Prostate gland (tissue), 2 donors: Measurements from ENCODE around the gene MPST. TPM values are rescaled to one million over a fixed set of nuclear protein-coding genes. Genes with fewer than 3 reads are reported as not detected.

Source experiments
- DNase-seq: peaks from one replicate; pipeline ENCODE4 v3.0.0-alpha.2; 2019; ENCODE audit warnings: low spot score
- H3K27ac ChIP-seq, 2 donors: fragments of 200-600 bp; sonication (generic); 2 replicates each; pipeline ENCODE4 v1.5.1; 2017 to 2019
- H3K27me3 ChIP-seq: fragments of 200-600 bp; sonication (generic); replicated peaks from 2 replicates; pipeline ENCODE4 v1.5.1; 2019; ENCODE audit not compliant: insufficient read depth
- H3K36me3 ChIP-seq, 2 donors: fragments of 200-600 bp; sonication (generic); 1 replicate in 1 of 2; 2 replicates in 1 of 2; pipeline versions ENCODE4 v1.5.1 to v1.8.1; 2017 to 2019
- H3K4me1 ChIP-seq: fragments of 200-600 bp; sonication (generic); replicated peaks from 2 replicates; pipeline ENCODE4 v1.5.1; 2019
- H3K4me3 ChIP-seq, 2 donors: fragments of 200-600 bp; sonication (generic); 2 replicates each; pipeline ENCODE4 v1.5.1; 2017 to 2019
- H3K9me3 ChIP-seq: fragments of 200-600 bp; sonication (generic); 2 replicates; pipeline ENCODE4 v1.5.1; 2017
- CTCF ChIP-seq, 4 experiments: fragments of 200-600 bp in 2 of 4; fragments of 450-650 bp in 2 of 4; sonication (generic) in 2 of 4; IDR thresholded peaks; 1 replicate in 3 of 4; 2 replicates in 1 of 4; pipeline ENCODE4 v1.5.1; 2016 to 2019; ENCODE audit warnings: antibody characterized with exemption in 4 of 4, mild to moderate bottlenecking in 2 of 4, moderate library complexity in 2 of 4
- POLR2A ChIP-seq: fragments of 450-650 bp; IDR thresholded peaks from one replicate; pipeline ENCODE4 v1.6.1; 2016; ENCODE audit warnings: antibody characterized with exemption, mild to moderate bottlenecking
- POLR2AphosphoS5 ChIP-seq: sonication (generic); formaldehyde crosslinking; IDR thresholded peaks from one replicate; pipeline ENCODE4 v1.6.1; 2017; ENCODE audit warnings: antibody characterized with exemption
- WGBS: methylation state at CpG from one replicate; pipeline ENCODE4 v1.1.5; 2018; 5-methylcytosine and 5-hydroxymethylcytosine counted together
- intact Hi-C: fragments of 100-400 bp; cut with DNase I; formaldehyde crosslinking; loops from one replicate; pipeline ENCODE4 v1.14.2; 2022
- total RNA-seq, 2 donors: library from RNA; depleted of rRNA; stranded (reverse); fragments of >200 nt; gene quantifications; one replicate each; pipeline ENCODE4 v1.1.0, GENCODE V29; 2016

MPST gene
- total RNA-seq, 2 donors from 2014 or later = 136 to 192 TPM

DNA sequence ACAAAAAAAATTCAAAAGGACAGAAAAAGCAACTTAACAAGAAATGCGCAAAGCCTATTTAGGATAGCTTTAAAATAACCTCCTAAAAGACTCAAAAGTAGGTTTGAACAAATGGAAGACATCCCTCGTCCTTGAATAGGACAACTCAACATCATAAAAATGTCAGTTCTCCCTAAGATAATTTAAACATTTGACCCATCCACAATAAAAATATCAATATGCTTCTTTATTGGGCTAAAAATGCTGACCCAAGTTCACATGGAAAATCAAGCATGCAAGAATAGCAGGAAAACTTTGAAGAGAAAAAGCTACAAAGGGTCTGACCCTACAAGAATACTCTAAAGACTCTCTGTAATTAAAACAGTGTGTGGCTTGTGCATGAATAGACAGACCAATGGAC, 19.9 kb downstream of the MPST start:
- intact Hi-C loops = no loop called here
- Histone ChIP-seq H3K36me3 (no peaks in the 10 kb centered on the region), H3K4me1 (no peaks in the 10 kb centered on the region), H3K9me3 (no peaks in the 10 kb centered on the region), H3K4me3 (no peak overlapping the region), H3K27me3 (no peaks in the 10 kb centered on the region), H3K27ac (no peak overlapping the region)
- no peak for DNase-seq
- 70% methylated on average over 2 of the region's 2 CpGs for WGBS
- TF ChIP-seq POLR2AphosphoS5 = no peak
- no peak for TF ChIP-seq POLR2A
- TF ChIP-seq CTCF (IDR thresholded peaks at IDR 0.05) = no peak

- no peak overlapping the region for H3K4me3 ChIP-seq
- no peaks in the 10 kb centered on the region for H3K27me3 ChIP-seq
- no peaks in the 10 kb centered on the region for H3K36me3 ChIP-seq
- H3K4me1 ChIP-seq = no peaks in the 10 kb centered on the region
- intact Hi-C loops = no loop called here
- TF ChIP-seq CTCF (IDR thresholded peaks at IDR 0.05) = no peak
- TF ChIP-seq POLR2A = no peak
- no peak for TF ChIP-seq POLR2AphosphoS5
- 76% methylated on average over 7 of the region's 7 CpGs for WGBS
- no peak overlapping the region for H3K27ac ChIP-seq
- no peaks in the 10 kb centered on the region for H3K9me3 ChIP-seq
- no peak for DNase-seq
Observed at GRCh38 chr22:37043209-37043827, 23.8 kb downstream of the MPST start.

- H3K27me3 ChIP-seq = no peaks in the 10 kb centered on the region
- H3K9me3 ChIP-seq = no peaks in the 10 kb centered on the region
- H3K4me3 ChIP-seq = no peak overlapping the region
- TF ChIP-seq POLR2A (no peak), POLR2AphosphoS5 (peak; percentile 41), CTCF (IDR thresholded peaks at IDR 0.05) (peak; percentile 45 to 85 (median 71))
- intact Hi-C loops = no loop called here
- 43% methylated on average over 11 of the region's 17 CpGs for WGBS
- H3K36me3 ChIP-seq = no peaks in the 10 kb centered on the region
- no peak overlapping the region for H3K27ac ChIP-seq
- DNase-seq = peak; percentile 76
- H3K4me1 ChIP-seq = no peaks in the 10 kb centered on the region
Observed at GRCh38 chr22:37043828-37044538, 24.4 kb downstream of the MPST start.

GRCh38 chr22:37044634-37045625, 25.4 kb downstream of the MPST start:
- Histone ChIP-seq H3K9me3 (no peaks in the 10 kb centered on the region), H3K27ac (no peak overlapping the region), H3K27me3 (no peaks in the 10 kb centered on the region), H3K36me3 (no peaks in the 10 kb centered on the region), H3K4me3 (no peak overlapping the region), H3K4me1 (no peaks in the 10 kb centered on the region)
- TF ChIP-seq POLR2AphosphoS5 = no peak
- no peak for TF ChIP-seq CTCF (IDR thresholded peaks at IDR 0.05)
- TF ChIP-seq POLR2A = no peak
- 78% methylated on average over 9 of the region's 9 CpGs for WGBS
- DNase-seq = no peak
- intact Hi-C loops = no loop called here
